Ovary (tissue), 9 donors: ENCODE data around the gene CBFB. TPM values are rescaled to one million over a fixed set of nuclear protein-coding genes. Genes with fewer than 3 reads are reported as not detected.

Source experiments
- DNase-seq, 5 donors: peaks; one replicate each; pipeline ENCODE4 v3.0.0-alpha.2; 2019 to 2020
- H3K27ac ChIP-seq, 2 donors: fragments of 200-600 bp; one replicate each; pipeline versions ENCODE4 v1.5.1 to v1.8.0; 2019 to 2022
- H3K27me3 ChIP-seq: fragments of 200-600 bp; one replicate; pipeline ENCODE4 v1.8.0; 2022
- H3K36me3 ChIP-seq: fragments of 200-600 bp; sonication (generic); one replicate; pipeline ENCODE4 v1.5.1; 2019
- H3K4me1 ChIP-seq: one replicate; pipeline ENCODE4 v1.8.1; 2013; ENCODE audit warnings: mild to moderate bottlenecking, moderate library complexity; ENCODE audit not compliant: insufficient read depth
- H3K4me3 ChIP-seq: fragments of 200-600 bp; sonication (generic); one replicate; pipeline ENCODE4 v1.5.1; 2017
- H3K9me3 ChIP-seq, 2 donors: fragments of 200-600 bp in 1 of 2; sonication (generic) in 1 of 2; one replicate each; pipeline versions ENCODE4 v1.5.1 to v1.8.1; 2013 to 2019; ENCODE audit warnings: mild to moderate bottlenecking in 1 of 2, moderate library complexity in 1 of 2
- CTCF ChIP-seq, 3 donors: fragments of 450-650 bp in 2 of 3; fragments of 200-600 bp in 1 of 3; IDR thresholded peaks; one replicate each; pipeline versions ENCODE4 v1.5.1 to v1.8.0; 2016 to 2022; ENCODE audit warnings: antibody characterized with exemption in 3 of 3, mild to moderate bottlenecking in 1 of 3
- EP300 ChIP-seq: sonication (generic); formaldehyde crosslinking; IDR thresholded peaks from one replicate; pipeline ENCODE4 v1.6.1; 2017; ENCODE audit warnings: antibody characterized with exemption
- POLR2A ChIP-seq: fragments of 450-650 bp; IDR thresholded peaks from one replicate; pipeline ENCODE4 v1.6.1; 2017; ENCODE audit warnings: antibody characterized with exemption, mild to moderate bottlenecking, moderate library complexity
- WGBS, 3 donors: extraction: QIAGEN DNeasy Blood & Tissue Kit in 1 of 3; methylation state at CpG; one replicate each; pipeline versions ENCODE4 v1.1.5 to v1.1.7; 2013 to 2017; 5-methylcytosine and 5-hydroxymethylcytosine counted together
- intact Hi-C, 4 donors: fragments of 100-400 bp; cut with DNase I; formaldehyde crosslinking; loops; one replicate each; pipeline versions ENCODE4 v1.11.0 to v1.15.1; 2022 to 2023
- polyA plus RNA-seq, 2 donors: library from polyadenylated mRNA; stranded (reverse); fragments of 200-250 nt in 1 of 2; fragments of 350-450 nt in 1 of 2; fragmentation: Illumina TruSeq in 1 of 2; extraction: RNeasy Lipid Tissue Mini Kit (QIAGEN cat#74804) in 1 of 2; gene quantifications; one replicate each; pipeline ENCODE4 v1.2.3, GENCODE V29; 2013 to 2014
- total RNA-seq, 7 donors: library from RNA; depleted of rRNA in 2 of 7; stranded (reverse); fragments of >200 nt in 2 of 7; fragmentation: NEBNext Ultra II Directional in 3 of 7; extraction: Animal tissue kit (Norgen Biotek cat#: 25700) in 3 of 7; gene quantifications; one replicate each; pipeline versions ENCODE4 v1.1.0 to v1.2.4, GENCODE V29; 2016 to 2023
- donor health status: DM: no; HTN: no; CAD: no; lungs with moderate emphysema.
- donor health status: DM: no; HTN: no; CAD: no.
- donor health status: Bipolar disorder and iron deficiency.
- donor health status: DM: yes; HTN: yes; CAD: no.
- donor health status: DM: no; HTN: no; CAD: no.
- donor health status: DM: yes; HTN: yes; CAD: no.

Gene CBFB
- total and polyA plus RNA-seq, 9 donors, result 19.2 to 58.3 (median 46.7) TPM

GRCh38 chr16:67112591-67113399, 83.8 kb downstream of the CBFB start:
- WGBS, 3 donors, result 65 to 81% (median 81%) methylated on average over 4 of the region's 4 CpGs
- Histone ChIP-seq H3K4me3 (no peak overlapping the region), H3K27ac (no peak overlapping the region), H3K36me3 (no peaks in the 10 kb centered on the region), H3K27me3 (no peaks in the 10 kb centered on the region), H3K9me3 (no peaks in the 10 kb centered on the region), H3K4me1 (peaks cover 11% of the 10 kb centered on the region)
- no peak for DNase-seq
- TF ChIP-seq POLR2A (no peak), EP300 (no peak), CTCF (IDR thresholded peaks at IDR 0.05) (no peak)
- intact Hi-C loops, result no loop called here

- H3K4me1 ChIP-seq, result peaks cover 6% of the 10 kb centered on the region
- DNase-seq, result no peak
- no peaks in the 10 kb centered on the region for H3K9me3 ChIP-seq
- H3K27ac ChIP-seq, result no peak overlapping the region
- intact Hi-C loops, result no loop called here
- H3K36me3 ChIP-seq, result no peaks in the 10 kb centered on the region
- no peak for TF ChIP-seq CTCF (IDR thresholded peaks at IDR 0.05)
- no peak for TF ChIP-seq EP300
- no peak for TF ChIP-seq POLR2A
- H3K27me3 ChIP-seq, result no peaks in the 10 kb centered on the region
- 75 to 80% (median 76%) methylated on average over 2 of the region's 2 CpGs for WGBS, 3 donors
- H3K4me3 ChIP-seq, result no peak overlapping the region
These were observed 85.8 kb downstream of the CBFB start for GRCh38 chr16:67114793-67115192.

- no peaks in the 10 kb centered on the region for H3K27me3 ChIP-seq
- intact Hi-C loops, result no loop called here
- 77 to 80% (median 79%) methylated on average over 7 of the region's 7 CpGs for WGBS, 3 donors
- DNase-seq, result no peak
- TF ChIP-seq CTCF (IDR thresholded peaks at IDR 0.05), result no peak
- no peak for TF ChIP-seq POLR2A
- no peak for TF ChIP-seq EP300
- H3K4me3 ChIP-seq, result no peak overlapping the region
- H3K9me3 ChIP-seq, result no peaks in the 10 kb centered on the region
- no peaks in the 10 kb centered on the region for H3K36me3 ChIP-seq
- no peak overlapping the region for H3K27ac ChIP-seq
- peaks cover 5% of the 10 kb centered on the region for H3K4me1 ChIP-seq
These were observed 86.7 kb downstream of the CBFB start for GRCh38 chr16:67115639-67116038.

- Histone ChIP-seq H3K27ac (no peak overlapping the region), H3K27me3 (no peaks in the 10 kb centered on the region), H3K4me1 (no peaks in the 10 kb centered on the region), H3K9me3 (no peaks in the 10 kb centered on the region), H3K4me3 (no peak overlapping the region), H3K36me3 (no peaks in the 10 kb centered on the region)
- no peak for DNase-seq
- WGBS, 3 donors, result 84 to 90% (median 88%) methylated on average over 13 of the region's 13 CpGs
- intact Hi-C loops, result no loop called here
- TF ChIP-seq CTCF (IDR thresholded peaks at IDR 0.05) (no peak), POLR2A (no peak), EP300 (no peak)
These were observed 87.7 kb downstream of the CBFB start for GRCh38 chr16:67116388-67117311.
